Measurements from ENCODE around the gene CLK2. TPM values are rescaled to one million over a fixed set of nuclear protein-coding genes. Genes with fewer than 3 reads are reported as not detected.

CLK2 gene
- total and polyA plus RNA-seq, 2 of the 13 experiments (the other 11 are each of a cell fraction or from before 2014, with no cell fraction given), result 20.1 to 73.5 TPM

GRCh38 chr1:155227261-155228095, 45.8 kb downstream of the CLK2 start (continued):
- TF ChIP-seq GMEB1 (CRISPR knock-in tag; IDR thresholded peaks at IDR 0.05; ENCODE audit: borderline replicate concordance), result peak; percentile 50; the same call in 1 of the 2 replicates
- peak; percentile 39 for TF ChIP-seq ZNF331 (CRISPR knock-in tag; IDR thresholded peaks at IDR 0.05)
- TF ChIP-seq, protein P1, sequence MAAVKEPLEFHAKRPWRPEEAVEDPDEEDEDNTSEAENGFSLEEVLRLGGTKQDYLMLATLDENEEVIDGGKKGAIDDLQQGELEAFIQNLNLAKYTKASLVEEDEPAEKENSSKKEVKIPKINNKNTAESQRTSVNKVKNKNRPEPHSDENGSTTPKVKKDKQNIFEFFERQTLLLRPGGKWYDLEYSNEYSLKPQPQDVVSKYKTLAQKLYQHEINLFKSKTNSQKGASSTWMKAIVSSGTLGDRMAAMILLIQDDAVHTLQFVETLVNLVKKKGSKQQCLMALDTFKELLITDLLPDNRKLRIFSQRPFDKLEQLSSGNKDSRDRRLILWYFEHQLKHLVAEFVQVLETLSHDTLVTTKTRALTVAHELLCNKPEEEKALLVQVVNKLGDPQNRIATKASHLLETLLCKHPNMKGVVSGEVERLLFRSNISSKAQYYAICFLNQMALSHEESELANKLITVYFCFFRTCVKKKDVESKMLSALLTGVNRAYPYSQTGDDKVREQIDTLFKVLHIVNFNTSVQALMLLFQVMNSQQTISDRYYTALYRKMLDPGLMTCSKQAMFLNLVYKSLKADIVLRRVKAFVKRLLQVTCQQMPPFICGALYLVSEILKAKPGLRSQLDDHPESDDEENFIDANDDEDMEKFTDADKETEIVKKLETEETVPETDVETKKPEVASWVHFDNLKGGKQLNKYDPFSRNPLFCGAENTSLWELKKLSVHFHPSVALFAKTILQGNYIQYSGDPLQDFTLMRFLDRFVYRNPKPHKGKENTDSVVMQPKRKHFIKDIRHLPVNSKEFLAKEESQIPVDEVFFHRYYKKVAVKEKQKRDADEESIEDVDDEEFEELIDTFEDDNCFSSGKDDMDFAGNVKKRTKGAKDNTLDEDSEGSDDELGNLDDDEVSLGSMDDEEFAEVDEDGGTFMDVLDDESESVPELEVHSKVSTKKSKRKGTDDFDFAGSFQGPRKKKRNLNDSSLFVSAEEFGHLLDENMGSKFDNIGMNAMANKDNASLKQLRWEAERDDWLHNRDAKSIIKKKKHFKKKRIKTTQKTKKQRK (IDR thresholded peaks at IDR 0.05; ENCODE audit: low read length), result no peak
- no peak for TF ChIP-seq THAP7 (CRISPR knock-in tag; IDR thresholded peaks at IDR 0.05)
- TF ChIP-seq, protein P2, sequence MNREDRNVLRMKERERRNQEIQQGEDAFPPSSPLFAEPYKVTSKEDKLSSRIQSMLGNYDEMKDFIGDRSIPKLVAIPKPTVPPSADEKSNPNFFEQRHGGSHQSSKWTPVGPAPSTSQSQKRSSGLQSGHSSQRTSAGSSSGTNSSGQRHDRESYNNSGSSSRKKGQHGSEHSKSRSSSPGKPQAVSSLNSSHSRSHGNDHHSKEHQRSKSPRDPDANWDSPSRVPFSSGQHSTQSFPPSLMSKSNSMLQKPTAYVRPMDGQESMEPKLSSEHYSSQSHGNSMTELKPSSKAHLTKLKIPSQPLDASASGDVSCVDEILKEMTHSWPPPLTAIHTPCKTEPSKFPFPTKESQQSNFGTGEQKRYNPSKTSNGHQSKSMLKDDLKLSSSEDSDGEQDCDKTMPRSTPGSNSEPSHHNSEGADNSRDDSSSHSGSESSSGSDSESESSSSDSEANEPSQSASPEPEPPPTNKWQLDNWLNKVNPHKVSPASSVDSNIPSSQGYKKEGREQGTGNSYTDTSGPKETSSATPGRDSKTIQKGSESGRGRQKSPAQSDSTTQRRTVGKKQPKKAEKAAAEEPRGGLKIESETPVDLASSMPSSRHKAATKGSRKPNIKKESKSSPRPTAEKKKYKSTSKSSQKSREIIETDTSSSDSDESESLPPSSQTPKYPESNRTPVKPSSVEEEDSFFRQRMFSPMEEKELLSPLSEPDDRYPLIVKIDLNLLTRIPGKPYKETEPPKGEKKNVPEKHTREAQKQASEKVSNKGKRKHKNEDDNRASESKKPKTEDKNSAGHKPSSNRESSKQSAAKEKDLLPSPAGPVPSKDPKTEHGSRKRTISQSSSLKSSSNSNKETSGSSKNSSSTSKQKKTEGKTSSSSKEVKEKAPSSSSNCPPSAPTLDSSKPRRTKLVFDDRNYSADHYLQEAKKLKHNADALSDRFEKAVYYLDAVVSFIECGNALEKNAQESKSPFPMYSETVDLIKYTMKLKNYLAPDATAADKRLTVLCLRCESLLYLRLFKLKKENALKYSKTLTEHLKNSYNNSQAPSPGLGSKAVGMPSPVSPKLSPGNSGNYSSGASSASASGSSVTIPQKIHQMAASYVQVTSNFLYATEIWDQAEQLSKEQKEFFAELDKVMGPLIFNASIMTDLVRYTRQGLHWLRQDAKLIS (CRISPR knock-in tag; IDR thresholded peaks at IDR 0.05), result 0 out of 2 replicates have a peak, but pooled peaks have one; percentile 42
- no peak for TF ChIP-seq IKZF4 (CRISPR knock-in tag; IDR thresholded peaks at IDR 0.05; ENCODE audit: borderline replicate concordance, low read depth, not compliant biosample characterization)
- TF ChIP-seq USF2 (IDR thresholded peaks at IDR 0.05; ENCODE audit: low read depth, low read length), result no peak
- no peak for TF ChIP-seq USF2 (CRISPR knock-in tag; IDR thresholded peaks at IDR 0.05; ENCODE audit: borderline replicate concordance)
- no peak for TF ChIP-seq ZNF567 (CRISPR knock-in tag; IDR thresholded peaks at IDR 0.05; ENCODE audit: borderline replicate concordance)
- TF ChIP-seq, protein P3, sequence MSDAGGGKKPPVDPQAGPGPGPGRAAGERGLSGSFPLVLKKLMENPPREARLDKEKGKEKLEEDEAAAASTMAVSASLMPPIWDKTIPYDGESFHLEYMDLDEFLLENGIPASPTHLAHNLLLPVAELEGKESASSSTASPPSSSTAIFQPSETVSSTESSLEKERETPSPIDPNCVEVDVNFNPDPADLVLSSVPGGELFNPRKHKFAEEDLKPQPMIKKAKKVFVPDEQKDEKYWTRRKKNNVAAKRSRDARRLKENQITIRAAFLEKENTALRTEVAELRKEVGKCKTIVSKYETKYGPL (CRISPR knock-in tag; IDR thresholded peaks at IDR 0.05), result no peak
- TF ChIP-seq ZNF563 (CRISPR knock-in tag; IDR thresholded peaks at IDR 0.05), result peak; percentile 60; the same call in 1 of the 2 replicates
- TF ChIP-seq, protein P4, sequence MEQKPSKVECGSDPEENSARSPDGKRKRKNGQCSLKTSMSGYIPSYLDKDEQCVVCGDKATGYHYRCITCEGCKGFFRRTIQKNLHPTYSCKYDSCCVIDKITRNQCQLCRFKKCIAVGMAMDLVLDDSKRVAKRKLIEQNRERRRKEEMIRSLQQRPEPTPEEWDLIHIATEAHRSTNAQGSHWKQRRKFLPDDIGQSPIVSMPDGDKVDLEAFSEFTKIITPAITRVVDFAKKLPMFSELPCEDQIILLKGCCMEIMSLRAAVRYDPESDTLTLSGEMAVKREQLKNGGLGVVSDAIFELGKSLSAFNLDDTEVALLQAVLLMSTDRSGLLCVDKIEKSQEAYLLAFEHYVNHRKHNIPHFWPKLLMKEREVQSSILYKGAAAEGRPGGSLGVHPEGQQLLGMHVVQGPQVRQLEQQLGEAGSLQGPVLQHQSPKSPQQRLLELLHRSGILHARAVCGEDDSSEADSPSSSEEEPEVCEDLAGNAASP (CRISPR knock-in tag; IDR thresholded peaks at IDR 0.05; ENCODE audit: borderline replicate concordance), result 0 out of 2 replicates have a peak, but pooled peaks have one; percentile 46

Data from HepG2 (cell line).